ENCODE results near the gene CMSS1. TPM values are rescaled to one million over a fixed set of nuclear protein-coding genes. Genes with fewer than 3 reads are reported as not detected.

CMSS1 gene
- total and polyA plus RNA-seq, 2 of the 13 experiments (the other 11 are each of a cell fraction or from before 2014, with no cell fraction given), result 6.4 to 48.7 TPM

- no peak for TF ChIP-seq ZNF784 (CRISPR knock-in tag; IDR thresholded peaks at IDR 0.05; ENCODE audit: borderline replicate concordance)
Measured at GRCh38 chr3:99962703-99963102, 145.0 kb downstream of the CMSS1 start (continued).

GRCh38 chr3:99965077-99965476, 147.4 kb downstream of the CMSS1 start:
- in situ Hi-C loops (cut with HindIII; ENCODE audit: extremely low pct_ligation_motif_present, low pct_unique_long_range_greater_than_20kb), result no loop called here
- intact Hi-C loops (cut with micrococcal nuclease; ENCODE audit: unreplicated experiment), result no loop called here
- H3K4me1 ChIP-seq (ENCODE audit: insufficient read depth, low read length), result peaks cover 18% of the 10 kb centered on the region
- H3K4me3 ChIP-seq (replicated peaks in 1 of 3; ENCODE audit: insufficient read depth in 1 of 3, low read depth in 2 of 3, low read length in 3 of 3), result no peak overlapping the region
- ChIA-PET CTCF (ENCODE audit: low intra/inter-chr PET ratio, low total read pairs) (no interaction called here), POLR2A (no interaction called here)
- WGBS (ENCODE audit: low lambda C conversion rate), result 100% methylated on average over 1 of the region's 1 CpG
- no peak overlapping the region for H3K27ac ChIP-seq (ENCODE audit: extremely low read length, insufficient read depth, low read length)
- DNase-seq (ENCODE audit: low spot score) (no peak), FAIRE-seq (no peak), ATAC-seq (no peak)
- no peak overlapping the region for H2AFZ ChIP-seq (ENCODE audit: low read length)
- H3K36me3 ChIP-seq (replicated peaks in 1 of 2; ENCODE audit: control insufficient read depth in 1 of 2, insufficient read depth in 2 of 2, low read length in 2 of 2), result no peaks in the 10 kb centered on the region
- no peaks in the 10 kb centered on the region for H3K27me3 ChIP-seq (ENCODE audit: control insufficient read depth in 1 of 2, insufficient read depth in 2 of 2, low read length in 2 of 2)
- H3K9me3 ChIP-seq (ENCODE audit: low read length), result no peaks in the 10 kb centered on the region
- H3K79me2 ChIP-seq (ENCODE audit: insufficient read depth, low read length), result no peaks in the 10 kb centered on the region
- H3K9ac ChIP-seq (ENCODE audit: insufficient read depth, low read depth, low read length), result no peak overlapping the region
- TF ChIP-seq MAFK (conservative IDR thresholded peaks at IDR 0.05 in 1 of 2, IDR thresholded peaks at IDR 0.05 in 1 of 2; ENCODE audit: low read length in 2 of 2) (0 out of 4 replicates have a peak, but pooled peaks of 1 of the 2 experiments have one; percentile 5), ZNF407 (CRISPR knock-in tag; IDR thresholded peaks at IDR 0.05; ENCODE audit: not compliant biosample characterization) (no peak)
- no peaks in the 10 kb centered on the region for H4K20me1 ChIP-seq (ENCODE audit: insufficient read depth, low read length)
- no peak overlapping the region for H3K4me2 ChIP-seq (ENCODE audit: low read depth, low read length)
- BruUV-seq (replicated peaks), result no TSS peak

All from HepG2 (cell line).